Mucosa of descending colon (tissue), 3 donors: ENCODE results near the gene DHRS1. TPM values are rescaled to one million over a fixed set of nuclear protein-coding genes. Genes with fewer than 3 reads are reported as not detected.
A peak's percentile ranks its signal among the peaks of the same experiment; 100 is the strongest.

Experiments
- ATAC-seq: fragments of 200-7000 bp; cut with Tn5 transposase; one replicate; pipeline ENCODE4 v1.9.1; 2020; ENCODE audit warnings: mild to moderate bottlenecking, moderate library complexity
- DNase-seq, 3 donors: peaks; one replicate each; pipeline ENCODE4 v3.0.0-alpha.2; 2020
- H3K36me3 ChIP-seq: fragments of 200-600 bp; one replicate; pipeline ENCODE4 v1.8.0; 2021; ENCODE audit warnings: low read depth, mild to moderate bottlenecking
- H3K4me1 ChIP-seq: fragments of 200-600 bp; one replicate; pipeline ENCODE4 v1.8.0; 2021; ENCODE audit warnings: low read depth, mild to moderate bottlenecking
- H3K4me3 ChIP-seq: fragments of 200-600 bp; one replicate; pipeline ENCODE4 v1.8.0; 2021; ENCODE audit warnings: mild to moderate bottlenecking
- H3K9me3 ChIP-seq: fragments of 200-600 bp; one replicate; pipeline ENCODE4 v1.8.0; 2021; ENCODE audit warnings: mild to moderate bottlenecking
- CTCF ChIP-seq: fragments of 200-600 bp; IDR thresholded peaks from one replicate; pipeline ENCODE4 v1.8.0; 2022; ENCODE audit warnings: antibody characterized with exemption, mild to moderate bottlenecking
- intact Hi-C, 2 donors: fragments of 100-400 bp; cut with DNase I in 1 of 2; cut with micrococcal nuclease in 1 of 2; formaldehyde crosslinking; loops; one replicate each; pipeline versions ENCODE4 v1.11.0 to v1.11.1; 2022; cut with DNase I, micrococcal nuclease
- total RNA-seq, 3 donors: library from RNA; stranded (reverse); fragmentation: NEBNext Ultra II Directional in 2 of 3; extraction: Animal tissue kit (Norgen Biotek cat#: 25700) in 2 of 3; gene quantifications; one replicate each; pipeline versions ENCODE4 v1.2.1 to v1.2.4, GENCODE V29; 2021 to 2023
- donor health status: DM: no; HTN: no; CAD: no; lungs with moderate emphysema.
- donor health status: DM: no; HTN: no; CAD: no.
- donor health status: DM: no; HTN: yes; CAD: no.

The DHRS1 gene
- total RNA-seq, 3 donors from 2014 or later: 30.6 to 56.9 (median 54.9) TPM

- no peak for DNase-seq
- Histone ChIP-seq H3K4me3 (no peak overlapping the region), H3K4me1 (no peaks in the 10 kb centered on the region), H3K36me3 (no peaks in the 10 kb centered on the region), H3K9me3 (no peaks in the 10 kb centered on the region)
- intact Hi-C loops: no loop called here
- no peak for TF ChIP-seq CTCF
- ATAC-seq: no peak
These were observed 21.2 kb downstream of the DHRS1 start for GRCh38 chr14:24278424-24278823.

GRCh38 chr14:24277606-24278321 lies 21.8 kb downstream of the DHRS1 start:
- Histone ChIP-seq H3K9me3 (no peaks in the 10 kb centered on the region), H3K4me3 (no peak overlapping the region), H3K36me3 (no peaks in the 10 kb centered on the region), H3K4me1 (no peaks in the 10 kb centered on the region)
- no peak for TF ChIP-seq CTCF
- peak; percentile 29 for ATAC-seq
- intact Hi-C loops: no loop called here
- peak in 1 of 3 donors; percentile 23 for DNase-seq

GRCh38 chr14:24277071-24277470 lies 22.5 kb downstream of the DHRS1 start:
- no peak for TF ChIP-seq CTCF
- H3K4me1 ChIP-seq: no peaks in the 10 kb centered on the region
- no peak for ATAC-seq
- DNase-seq: no peak
- no peaks in the 10 kb centered on the region for H3K36me3 ChIP-seq
- H3K9me3 ChIP-seq: no peaks in the 10 kb centered on the region
- no peak overlapping the region for H3K4me3 ChIP-seq
- intact Hi-C loops: no loop called here

GRCh38 chr14:24274101-24274543 lies 25.5 kb downstream of the DHRS1 start:
- Histone ChIP-seq H3K9me3 (no peaks in the 10 kb centered on the region), H3K36me3 (no peaks in the 10 kb centered on the region), H3K4me3 (no peak overlapping the region), H3K4me1 (no peaks in the 10 kb centered on the region)
- intact Hi-C loops: no loop called here
- ATAC-seq (no peak), DNase-seq (no peak)
- TF ChIP-seq CTCF: no peak

GRCh38 chr14:24273422-24273998 lies 26.1 kb downstream of the DHRS1 start:
- H3K4me3 ChIP-seq: no peak overlapping the region
- H3K36me3 ChIP-seq: no peaks in the 10 kb centered on the region
- intact Hi-C loops: no loop called here
- no peaks in the 10 kb centered on the region for H3K9me3 ChIP-seq
- DNase-seq (no peak), ATAC-seq (no peak)
- TF ChIP-seq CTCF: no peak
- no peaks in the 10 kb centered on the region for H3K4me1 ChIP-seq
